Heart left ventricle (tissue), 16 donors: ENCODE data around the gene ZNF784. TPM values are rescaled to one million over a fixed set of nuclear protein-coding genes. Genes with fewer than 3 reads are reported as not detected.

Source experiments
- ATAC-seq, 4 donors: fragments of 200-7000 bp; cut with Tn5 transposase; one replicate each; pipeline ENCODE4 v1.9.1; 2020 to 2022; ENCODE audit warnings: moderate library complexity in 4 of 4, mild to moderate bottlenecking in 3 of 4, moderate number of reproducible peaks in 1 of 4
- DNase-seq, 5 donors: peaks; one replicate each; pipeline ENCODE4 v3.0.0-alpha.2; 2020
- H3K27ac ChIP-seq, 12 donors: fragments of 200-600 bp; sonication (generic) in 4 of 12; one replicate each; pipeline versions ENCODE4 v1.5.0 to v1.8.0; 2016 to 2022; ENCODE audit warnings: mild to moderate bottlenecking in 2 of 12
- H3K27me3 ChIP-seq, 9 donors: fragments of 200-600 bp; sonication (generic) in 2 of 9; one replicate each; pipeline versions ENCODE4 v1.5.1 to v1.8.0; 2016 to 2022; ENCODE audit warnings: mild to moderate bottlenecking in 3 of 9
- H3K36me3 ChIP-seq, 9 donors: fragments of 200-600 bp; sonication (generic) in 2 of 9; one replicate each; pipeline versions ENCODE4 v1.5.0 to v1.8.0; 2018 to 2022; ENCODE audit warnings: mild to moderate bottlenecking in 2 of 9
- H3K4me1 ChIP-seq, 12 donors: fragments of 200-600 bp; sonication (generic) in 4 of 12; one replicate each; pipeline versions ENCODE4 v1.5.0 to v1.8.0; 2016 to 2022; ENCODE audit warnings: mild to moderate bottlenecking in 3 of 12
- H3K4me3 ChIP-seq, 12 donors: fragments of 200-600 bp; sonication (generic) in 4 of 12; one replicate each; pipeline versions ENCODE4 v1.5.0 to v1.8.0; 2017 to 2022; ENCODE audit warnings: mild to moderate bottlenecking in 9 of 12, moderate library complexity in 4 of 12
- H3K9me3 ChIP-seq, 12 donors: fragments of 200-600 bp; sonication (generic) in 4 of 12; one replicate each; pipeline versions ENCODE4 v1.5.0 to v1.8.0; 2016 to 2022; ENCODE audit warnings: mild to moderate bottlenecking in 1 of 12
- CTCF ChIP-seq, 12 donors: fragments of 200-600 bp; sonication (generic) in 4 of 12; IDR thresholded peaks; one replicate each; pipeline versions ENCODE4 v1.5.0 to v1.8.0; 2018 to 2022; ENCODE audit warnings: antibody characterized with exemption in 12 of 12, mild to moderate bottlenecking in 5 of 12
- POLR2A ChIP-seq, 2 donors: fragments of 450-650 bp; IDR thresholded peaks; one replicate each; pipeline ENCODE4 v1.6.1; 2017; ENCODE audit warnings: antibody characterized with exemption in 2 of 2, mild to moderate bottlenecking in 2 of 2, moderate library complexity in 2 of 2
- WGBS, 4 donors: extraction: QIAGEN DNeasy Blood & Tissue Kit in 2 of 4; methylation state at CpG; one replicate each; pipeline versions ENCODE4 v1.1.5 to v1.1.7; 2013 to 2018; 5-methylcytosine and 5-hydroxymethylcytosine counted together
- intact Hi-C, 10 donors: fragments of 100-400 bp; cut with DNase I; formaldehyde crosslinking; loops; one replicate each; pipeline versions ENCODE4 v1.11.1 to v1.14.2; 2022
- polyA plus RNA-seq, 2 donors: library from polyadenylated mRNA; stranded (reverse); fragments of 200-250 nt; gene quantifications; one replicate each; pipeline ENCODE4 v1.2.3, GENCODE V29; 2013
- total RNA-seq, 9 donors: library from RNA; depleted of rRNA in 2 of 9; stranded (reverse); fragments of >200 nt in 2 of 9; fragmentation: NEBNext Ultra II Directional in 3 of 9; extraction: Animal tissue kit (Norgen Biotek cat#: 25700) in 3 of 9; gene quantifications; one replicate each; pipeline versions ENCODE4 v1.1.0 to v1.2.4, GENCODE V29; 2016 to 2023
- donor health status: ischemic (EF 13 %, LVEDD 7.1; RV severe dilation, severe dysfunction).
- donor health status: healthy with polysubstance abuse.
- donor health status: DM: no; HTN: yes; CAD: no.
- donor health status: DM: no; HTN: no; CAD: no.
- donor health status: ischemic (EF 25% LVEDD 6.9; RV normal size, moderate dysfunction).
- donor health status: ischemic (EF 25% LVEDD 5.7; RV mildly dilated, moderate dysfunction).
- donor health status: healthy.
- donor health status: DM: yes; HTN: yes; CAD: no.
- donor health status: ischemic (EF 35%, LVEDD 5.7; RV mildly dilated, moderate dysfunction).
- donor health status: nonischemic (EF 11% LVEDD 7.7; RV severe dilation, severe dysfunction).
- donor health status: DM: yes; HTN: yes; CAD: no.
- donor health status: PGD.
- donor health status: ischemic (EF 29% LVEDD 5.4; RV normal size, mild dysfunction).
- donor health status: nonischemic (EF 23%, LVEDD 6.1; RV moderate dilation, normal function).

Gene ZNF784
- total and polyA plus RNA-seq, 11 donors = 6.7 to 15.8 (median 9.2) TPM

GRCh38 chr19:55603115-55603514 is 21.3 kb downstream of the ZNF784 start:
- Histone ChIP-seq H3K27me3 (no peaks in the 10 kb centered on the region), H3K36me3 (peaks cover 0 to 13% (median 0%) of the 10 kb centered on the region in 9 donors), H3K4me3 (no peak overlapping the region), H3K9me3 (no peaks in the 10 kb centered on the region), H3K4me1 (peaks cover 4 to 46% (median 32%) of the 10 kb centered on the region in 12 donors), H3K27ac (no peak overlapping the region)
- DNase-seq (no peak), ATAC-seq (no peak)
- intact Hi-C loops = loop anchor here in 1 of 10 donors (10.0 kb wide), 2 partner anchors 318 to 458 kb away; partner anchors contain the start of genes BRSK1, HSPBP1 and TNNT1
- 89 to 92% (median 90%) methylated on average over 13 to 21 of the region's 21 CpGs for WGBS, 4 donors
- TF ChIP-seq POLR2A (IDR thresholded peaks at IDR 0.05) (no peak), CTCF (IDR thresholded peaks at IDR 0.05) (no peak)

GRCh38 chr19:55602104-55603001 is 22.0 kb downstream of the ZNF784 start:
- DNase-seq = no peak
- Histone ChIP-seq H3K4me3 (no peak overlapping the region), H3K36me3 (peaks cover 0 to 15% (median 2%) of the 10 kb centered on the region in 9 donors), H3K4me1 (peaks cover 4 to 41% (median 30%) of the 10 kb centered on the region in 12 donors), H3K27me3 (no peaks in the 10 kb centered on the region), H3K9me3 (no peaks in the 10 kb centered on the region), H3K27ac (no peak overlapping the region)
- no peak for ATAC-seq
- WGBS, 4 donors = 90 to 96% (median 92%) methylated on average over 42 to 60 of the region's 60 CpGs
- intact Hi-C loops = loop anchor here in 1 of 10 donors (10.0 kb wide), 2 partner anchors 318 to 458 kb away; partner anchors contain the start of genes BRSK1, HSPBP1 and TNNT1
- TF ChIP-seq CTCF (IDR thresholded peaks at IDR 0.05) (no peak), POLR2A (IDR thresholded peaks at IDR 0.05) (no peak)

- peaks cover 0 to 23% (median 15%) of the 10 kb centered on the region in 9 donors for H3K36me3 ChIP-seq
- ATAC-seq (no peak), DNase-seq (no peak)
- H3K4me3 ChIP-seq = peak overlapping the region; percentile 62 to 99 (median 86)
- TF ChIP-seq CTCF (IDR thresholded peaks at IDR 0.05) (no peak), POLR2A (IDR thresholded peaks at IDR 0.05) (no peak)
- intact Hi-C loops = loop anchor here in 1 of 10 donors (10.0 kb wide), 2 partner anchors 316 to 456 kb away; partner anchors contain the start of genes BRSK1, HSPBP1 and TNNT1
- 64 to 77% (median 72%) methylated on average over 4 of the region's 4 CpGs for WGBS, 4 donors
- H3K4me1 ChIP-seq = peaks cover 3 to 30% (median 20%) of the 10 kb centered on the region in 12 donors
- H3K27me3 ChIP-seq = no peaks in the 10 kb centered on the region
- H3K9me3 ChIP-seq = no peaks in the 10 kb centered on the region
- H3K27ac ChIP-seq = peak overlapping the region; percentile 92 to 100 (median 99)
Measured at GRCh38 chr19:55601084-55601483, 23.3 kb downstream of the ZNF784 start.

GRCh38 chr19:55600662-55601028 is 23.7 kb downstream of the ZNF784 start:
- DNase-seq (no peak), ATAC-seq (no peak)
- peak overlapping the region; percentile 62 to 99 (median 86) for H3K4me3 ChIP-seq
- TF ChIP-seq CTCF (IDR thresholded peaks at IDR 0.05) = no peak
- TF ChIP-seq POLR2A (IDR thresholded peaks at IDR 0.05) = no peak
- intact Hi-C loops = loop anchor here in 1 of 10 donors (10.0 kb wide), 2 partner anchors 316 to 456 kb away; partner anchors contain the start of genes BRSK1, HSPBP1 and TNNT1
- WGBS, 4 donors = 6 to 10% (median 8%) methylated on average over 8 to 15 of the region's 15 CpGs
- peak overlapping the region; percentile 92 to 100 (median 99) for H3K27ac ChIP-seq
- H3K9me3 ChIP-seq = no peaks in the 10 kb centered on the region
- no peaks in the 10 kb centered on the region for H3K27me3 ChIP-seq
- H3K36me3 ChIP-seq = peaks cover 0 to 27% (median 19%) of the 10 kb centered on the region in 9 donors
- H3K4me1 ChIP-seq = peaks cover 3 to 30% (median 17%) of the 10 kb centered on the region in 12 donors
